Cardiac ventricle fibroblast (primary cell): ENCODE results near the gene RNF133. TPM values are rescaled to one million over a fixed set of nuclear protein-coding genes. Genes with fewer than 3 reads are reported as not detected.

Source experiments
- total RNA-seq: library from RNA; depleted of rRNA; stranded (reverse); fragments of >200 nt; gene quantifications from 2 replicates; pipeline ENCODE4 v1.2.3, GENCODE V29; 2015

RNF133 gene, protein sequence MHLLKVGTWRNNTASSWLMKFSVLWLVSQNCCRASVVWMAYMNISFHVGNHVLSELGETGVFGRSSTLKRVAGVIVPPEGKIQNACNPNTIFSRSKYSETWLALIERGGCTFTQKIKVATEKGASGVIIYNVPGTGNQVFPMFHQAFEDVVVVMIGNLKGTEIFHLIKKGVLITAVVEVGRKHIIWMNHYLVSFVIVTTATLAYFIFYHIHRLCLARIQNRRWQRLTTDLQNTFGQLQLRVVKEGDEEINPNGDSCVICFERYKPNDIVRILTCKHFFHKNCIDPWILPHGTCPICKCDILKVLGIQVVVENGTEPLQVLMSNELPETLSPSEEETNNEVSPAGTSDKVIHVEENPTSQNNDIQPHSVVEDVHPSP
- 0.29 and 0.62 TPM in 2 replicates for total RNA-seq

DNA sequence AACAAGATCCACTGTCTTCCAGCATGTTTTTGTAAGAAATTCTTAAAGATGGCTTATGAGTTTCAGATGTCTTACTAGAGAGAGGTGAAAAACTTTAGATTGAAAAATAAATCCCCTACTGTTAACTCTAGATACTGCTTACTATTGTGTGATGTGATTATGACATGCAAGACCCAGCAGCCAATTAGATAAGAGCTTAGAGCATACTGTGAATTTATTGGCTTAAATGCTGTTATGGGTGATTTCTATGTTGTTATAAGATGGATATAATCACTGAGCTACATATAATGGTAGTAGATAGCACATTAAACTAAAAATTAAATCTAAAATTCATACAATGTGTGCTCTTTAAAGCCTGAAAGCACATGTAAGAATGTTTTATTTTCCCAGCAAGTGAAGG lies at the start of gene RNF133:
TSS of gene RNF133 (minus strand) at position 101 of the 400 bp plus-strand sequence. CDS start 199 bp downstream, outside the sequence.

DNA sequence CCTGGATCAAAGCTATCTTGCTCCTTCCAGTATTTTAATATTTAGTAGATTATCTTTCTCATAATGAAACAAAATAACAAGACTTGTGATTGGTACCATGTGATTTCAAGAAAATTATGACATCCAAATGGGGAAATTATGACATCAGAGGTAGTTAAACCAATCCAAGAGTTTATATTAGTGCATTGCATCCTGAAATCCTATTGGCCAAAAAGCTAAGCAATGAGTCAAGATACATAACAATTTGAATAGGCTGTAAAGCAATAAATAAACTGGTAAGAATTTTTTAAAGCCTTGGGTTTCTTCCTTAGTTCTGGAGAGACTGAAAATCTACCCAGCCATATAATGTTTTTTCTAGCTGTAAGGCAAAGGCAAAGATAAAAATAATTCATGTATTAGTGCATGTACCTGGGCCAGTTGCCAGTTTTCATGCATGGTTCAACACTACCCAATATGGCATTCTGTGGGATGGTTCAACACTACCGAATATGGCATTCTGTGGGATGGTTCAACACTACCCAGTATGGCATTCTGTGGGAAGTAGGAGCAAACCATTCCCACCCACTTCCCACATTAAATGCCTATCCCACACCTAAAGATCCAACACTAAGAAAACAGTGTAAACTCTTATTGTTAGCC lies 4.1 kb upstream of the RNF133 start, which contains the start of gene RNF148:
TSS of gene RNF148 (minus strand) at position 51 of the 639 bp plus-strand sequence. CDS start 172 bp downstream, outside the sequence.

Other genes starting within 250 kb of the RNF133 start
- gene RNF148, start 3.8 kb upstream of the RNF133 start, total RNA-seq = 0.19 and 0.20 TPM in 2 replicates
- gene CADPS2, start 187.3 kb upstream of the RNF133 start, total RNA-seq = 14.7 and 17.0 TPM in 2 replicates